ENCODE measurements around the gene PHOX2B.
"Not testable (repeated sequence)": the region's sequence is repeated elsewhere in the genome, so short reads cannot be mapped to it uniquely, and the experiment has no call there.

Gene PHOX2B

DNA sequence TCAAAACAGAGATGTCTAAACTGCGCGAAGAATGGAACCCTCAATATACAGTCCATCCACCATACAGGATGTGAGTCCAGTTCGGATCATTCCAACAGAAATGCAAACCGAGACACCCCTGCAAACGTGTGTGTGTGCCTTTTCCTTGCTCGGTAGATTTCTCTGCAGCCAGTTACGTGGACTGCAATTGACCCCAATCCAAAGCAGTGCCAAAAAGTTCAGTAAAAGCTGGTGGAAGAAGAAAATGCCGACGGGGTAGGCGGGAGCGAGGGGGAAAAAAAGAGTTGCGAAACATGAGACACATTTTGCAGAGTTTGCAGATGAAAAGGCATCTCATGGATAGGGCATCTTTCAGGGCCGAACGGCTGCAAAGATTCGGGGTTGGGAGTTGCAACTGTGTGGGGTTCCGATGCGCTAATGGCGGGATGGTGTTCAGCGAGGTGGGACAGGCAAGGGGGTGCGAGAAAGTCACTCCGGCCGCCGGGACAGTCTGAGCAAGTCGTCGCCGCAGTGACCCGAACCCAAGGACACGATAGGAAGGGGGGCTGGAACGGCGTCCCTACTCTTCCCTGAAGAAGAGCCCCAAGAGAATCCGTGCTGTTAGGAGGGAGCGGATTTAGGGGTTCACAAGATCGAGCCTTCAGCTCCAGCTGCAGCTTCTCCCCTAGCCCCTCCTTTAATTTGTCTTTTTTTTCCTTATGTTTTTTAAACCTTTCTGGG, 3.8 kb downstream of the PHOX2B start:
- no peak for DNase-seq (ENCODE audit: low read depth)
- TF ChIP-seq, protein P1, sequence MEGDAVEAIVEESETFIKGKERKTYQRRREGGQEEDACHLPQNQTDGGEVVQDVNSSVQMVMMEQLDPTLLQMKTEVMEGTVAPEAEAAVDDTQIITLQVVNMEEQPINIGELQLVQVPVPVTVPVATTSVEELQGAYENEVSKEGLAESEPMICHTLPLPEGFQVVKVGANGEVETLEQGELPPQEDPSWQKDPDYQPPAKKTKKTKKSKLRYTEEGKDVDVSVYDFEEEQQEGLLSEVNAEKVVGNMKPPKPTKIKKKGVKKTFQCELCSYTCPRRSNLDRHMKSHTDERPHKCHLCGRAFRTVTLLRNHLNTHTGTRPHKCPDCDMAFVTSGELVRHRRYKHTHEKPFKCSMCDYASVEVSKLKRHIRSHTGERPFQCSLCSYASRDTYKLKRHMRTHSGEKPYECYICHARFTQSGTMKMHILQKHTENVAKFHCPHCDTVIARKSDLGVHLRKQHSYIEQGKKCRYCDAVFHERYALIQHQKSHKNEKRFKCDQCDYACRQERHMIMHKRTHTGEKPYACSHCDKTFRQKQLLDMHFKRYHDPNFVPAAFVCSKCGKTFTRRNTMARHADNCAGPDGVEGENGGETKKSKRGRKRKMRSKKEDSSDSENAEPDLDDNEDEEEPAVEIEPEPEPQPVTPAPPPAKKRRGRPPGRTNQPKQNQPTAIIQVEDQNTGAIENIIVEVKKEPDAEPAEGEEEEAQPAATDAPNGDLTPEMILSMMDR (IDR thresholded peaks at IDR 0.05; ENCODE audit: low read length, missing control alignments): no peak
- H3K4me3 ChIP-seq (replicated peaks; ENCODE audit: low read depth, low read length): no peak overlapping the region

DNA sequence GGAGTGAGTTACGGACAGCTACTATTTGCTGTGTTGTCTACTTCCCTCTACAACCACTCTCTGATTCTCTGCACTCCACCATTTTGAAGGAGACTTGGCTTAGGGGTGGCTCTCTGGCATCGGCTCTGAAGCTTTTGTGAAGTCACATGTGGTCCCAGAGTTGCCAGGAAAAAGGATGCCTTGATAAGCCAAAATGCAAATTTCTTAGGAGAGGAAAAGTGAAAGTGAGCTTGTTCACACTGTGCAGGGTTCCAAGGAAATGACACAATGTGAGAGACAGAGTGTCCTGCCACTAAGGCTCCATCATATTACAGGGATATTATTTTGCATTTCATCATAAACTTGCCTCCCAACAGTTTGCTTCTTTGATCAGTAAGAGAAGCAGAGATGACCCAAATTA, 7.2 kb downstream of the PHOX2B start:
- TF ChIP-seq, protein P1 (IDR thresholded peaks at IDR 0.05; ENCODE audit: low read length, missing control alignments): no peak
- no peak overlapping the region for H3K4me3 ChIP-seq (replicated peaks; ENCODE audit: low read depth, low read length)
- DNase-seq (ENCODE audit: low read depth): no peak

DNA sequence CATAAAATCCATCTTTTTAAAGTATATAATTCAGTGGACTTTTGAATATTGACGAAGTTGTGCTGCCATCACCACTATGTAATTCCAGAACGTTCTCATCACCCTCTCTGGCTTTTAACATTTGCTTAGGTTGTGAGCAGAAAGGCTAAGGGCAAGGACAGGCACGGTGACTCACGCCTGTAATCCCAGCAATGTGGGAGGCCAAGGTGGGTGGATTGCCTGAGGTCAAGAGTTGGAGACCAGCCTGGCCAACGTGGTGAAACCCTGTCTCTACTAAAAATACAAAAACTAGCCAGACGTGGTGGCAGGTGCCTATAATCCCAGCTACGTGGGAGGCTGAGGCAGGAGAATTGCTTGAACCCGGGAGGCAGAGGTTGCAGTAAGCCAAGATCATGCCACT, 11.0 kb downstream of the PHOX2B start:
- not testable (repeated sequence) for H3K4me3 ChIP-seq (replicated peaks; ENCODE audit: low read depth, low read length); DNase-seq (ENCODE audit: low read depth)

DNA sequence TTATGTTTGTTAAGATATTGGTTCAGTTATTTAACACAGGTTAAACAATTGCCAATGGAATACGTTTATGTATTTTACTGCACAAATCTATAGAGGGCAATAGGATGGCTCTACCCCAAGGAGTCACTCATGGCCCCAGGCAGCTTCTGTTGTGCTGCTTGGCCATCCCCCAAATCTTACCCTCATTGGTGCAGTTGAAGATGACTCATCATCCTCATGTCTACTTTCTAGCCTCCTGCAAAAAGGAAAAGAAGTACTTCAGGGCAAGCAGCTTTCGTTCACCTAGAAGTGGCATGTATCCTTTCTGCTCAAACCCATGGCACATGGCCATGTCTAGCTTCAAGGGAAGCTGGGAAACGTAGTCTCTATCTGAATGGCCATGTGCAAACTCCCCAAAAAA, 14.2 kb downstream of the PHOX2B start:
- no peak for DNase-seq (ENCODE audit: low read depth)
- TF ChIP-seq, protein P1 (IDR thresholded peaks at IDR 0.05; ENCODE audit: low read length, missing control alignments): no peak

DNA sequence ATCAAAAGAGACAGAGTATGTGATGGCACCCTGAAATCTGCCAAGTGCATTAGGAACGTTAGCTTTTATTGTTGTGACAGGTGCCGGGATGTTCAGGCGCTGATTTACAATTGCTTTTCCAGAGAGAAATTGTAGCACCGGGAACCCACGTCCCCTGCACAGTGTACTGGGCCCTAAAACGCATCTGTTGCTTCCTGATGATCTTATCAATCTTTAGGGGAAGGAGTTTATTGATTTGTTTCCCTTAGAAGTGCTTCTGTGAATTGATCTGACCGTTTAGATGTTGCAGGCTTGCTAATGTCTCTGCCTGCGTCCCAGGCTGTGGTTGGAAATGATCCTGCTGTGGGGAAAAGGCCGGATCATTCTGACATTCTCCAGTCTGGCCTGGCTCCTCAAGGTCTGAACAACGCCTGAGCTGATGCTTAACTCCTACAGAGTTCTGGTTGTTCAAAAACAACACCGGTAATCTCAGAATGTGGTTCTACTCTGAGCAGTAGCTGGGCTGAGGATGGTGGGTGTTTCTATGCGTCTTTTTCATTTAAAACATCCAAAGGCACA, 16.9 kb downstream of the PHOX2B start:
- TF ChIP-seq, protein P1 (IDR thresholded peaks at IDR 0.05; ENCODE audit: low read length, missing control alignments): no peak
- no peak for DNase-seq (ENCODE audit: low read depth)
- no peak overlapping the region for H3K4me3 ChIP-seq (replicated peaks; ENCODE audit: low read depth, low read length)

More for the DNA sequence above, 14.2 kb downstream of the PHOX2B start:
- H3K4me3 ChIP-seq (replicated peaks; ENCODE audit: low read depth, low read length): no peak overlapping the region

DNA sequence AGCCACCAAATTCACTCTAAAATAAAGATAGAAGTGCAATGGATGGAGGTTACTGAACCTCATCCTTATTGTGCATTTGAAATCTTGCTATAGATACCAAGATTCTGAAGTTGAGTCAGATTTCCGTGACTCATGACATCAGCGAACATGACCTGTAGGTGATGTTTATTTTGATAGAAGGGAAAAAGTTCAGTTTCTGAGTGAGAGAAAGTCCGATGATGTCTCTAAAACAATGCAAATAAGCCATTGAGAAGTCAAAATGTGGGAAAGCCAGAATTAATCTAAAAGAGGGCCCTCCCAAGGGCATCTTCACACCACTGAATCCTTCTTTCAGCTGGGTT, 20.0 kb downstream of the PHOX2B start:
- TF ChIP-seq, protein P1 (IDR thresholded peaks at IDR 0.05; ENCODE audit: low read length, missing control alignments): no peak
- DNase-seq (ENCODE audit: low read depth): no peak
- no peak overlapping the region for H3K4me3 ChIP-seq (replicated peaks; ENCODE audit: low read depth, low read length)

DNA sequence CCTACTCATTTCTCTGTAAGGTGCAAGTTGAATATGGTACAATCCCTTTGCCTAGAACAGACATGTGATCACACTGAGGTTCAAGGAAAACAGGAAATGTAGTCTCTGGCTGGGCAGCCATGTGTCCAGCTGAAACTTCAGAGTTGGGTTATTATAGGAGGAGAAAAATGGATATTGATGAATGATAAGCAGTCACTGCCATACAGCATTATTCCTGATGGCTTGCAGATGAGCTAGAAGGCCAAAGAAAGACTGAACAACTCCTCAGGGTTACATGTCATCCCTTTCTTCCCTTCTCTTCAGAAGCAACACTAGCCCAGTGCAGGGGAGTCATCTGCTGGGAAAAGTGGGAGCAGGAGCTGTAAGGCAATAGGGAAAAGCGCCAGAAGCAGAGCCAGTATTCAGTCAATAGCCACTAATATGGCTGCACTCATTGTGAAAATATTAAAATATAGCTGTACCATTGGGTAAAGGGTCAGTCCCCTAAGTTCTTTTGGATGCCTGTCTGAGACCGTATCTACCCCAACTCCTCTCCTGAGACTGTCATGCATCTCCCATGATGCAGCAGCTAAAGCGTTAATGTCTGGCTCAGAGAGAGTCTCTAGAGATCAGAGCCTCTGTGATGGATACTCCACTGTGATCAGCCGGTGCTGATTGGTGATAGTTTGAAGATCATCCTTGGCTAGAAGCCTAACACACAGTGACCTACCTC, 20.5 kb downstream of the PHOX2B start:
- no peak overlapping the region for H3K4me3 ChIP-seq (replicated peaks; ENCODE audit: low read depth, low read length)
- no peak for DNase-seq (ENCODE audit: low read depth)
- TF ChIP-seq, protein P1 (IDR thresholded peaks at IDR 0.05; ENCODE audit: low read length, missing control alignments): no peak
